ENCODE measurements around the gene ALOX5AP. TPM values are rescaled to one million over a fixed set of nuclear protein-coding genes. Genes with fewer than 3 reads are reported as not detected.

Gene ALOX5AP
- total RNA-seq, 8 experiments from 2014 or later: 0.50 to 1.6 (median 0.64) TPM; not detected in 4

GRCh38 chr13:30809787-30810186, 74.4 kb downstream of the ALOX5AP start:
- no peak overlapping the region for H3K4me3 ChIP-seq
- 67 to 100% (median 92%) methylated on average over 1 to 2 of the region's 2 CpGs; no CpG with 5 or more reads in 2 of the 10 experiments for WGBS, 10 experiments
- ATAC-seq (replicated peaks in 6 of 8): no peak
- no peak overlapping the region for H3K27ac ChIP-seq
- in situ Hi-C loops (cut with MboI; ENCODE audit: low pct_unique_long_range_greater_than_20kb in 2 of 9, low sequenced_read_pairs in 9 of 9, unreplicated experiment in 9 of 9): loop anchor here in 2 of 9 experiments (10.0 to 25.0 kb wide), 2 partner anchors 235 to 672 kb away; no protein-coding TSS in a partner anchor
- peaks cover 3 to 5% of the 10 kb centered on the region in 2 donors for H3K4me1 ChIP-seq (replicated peaks in 1 of 2)

- in situ Hi-C loops (cut with MboI; ENCODE audit: low pct_unique_long_range_greater_than_20kb in 2 of 9, low sequenced_read_pairs in 9 of 9, unreplicated experiment in 9 of 9): loop anchor here in 1 of 9 experiments (25.0 kb wide), 1 partner anchor 673 kb away; no protein-coding TSS in a partner anchor
- peaks cover 3 to 5% of the 10 kb centered on the region in 2 donors for H3K4me1 ChIP-seq (replicated peaks in 1 of 2)
- no peak overlapping the region for H3K27ac ChIP-seq
- WGBS, 10 experiments: 40 to 92% (median 90%) methylated on average over 1 to 2 of the region's 7 CpGs; no CpG with 5 or more reads in 7 of the 10 experiments
- peak in 1 of 8 experiments; percentile 34 for ATAC-seq (replicated peaks in 6 of 8)
- H3K4me3 ChIP-seq: no peak overlapping the region
Measured at GRCh38 chr13:30810261-30810701, 74.9 kb downstream of the ALOX5AP start.

GRCh38 chr13:30810801-30811200, 75.5 kb downstream of the ALOX5AP start:
- 48 to 95% (median 88%) methylated on average over 2 to 10 of the region's 11 CpGs; no CpG with 5 or more reads in 2 of the 10 experiments for WGBS, 10 experiments
- peak in 2 of 8 experiments; percentile 21 to 47 for ATAC-seq (replicated peaks in 6 of 8)
- in situ Hi-C loops (cut with MboI; ENCODE audit: low pct_unique_long_range_greater_than_20kb in 2 of 9, low sequenced_read_pairs in 9 of 9, unreplicated experiment in 9 of 9): loop anchor here in 1 of 9 experiments (25.0 kb wide), 1 partner anchor 674 kb away; no protein-coding TSS in a partner anchor
- Histone ChIP-seq H3K4me1 (replicated peaks in 1 of 2) (peaks cover 3 to 5% of the 10 kb centered on the region in 2 donors), H3K4me3 (no peak overlapping the region), H3K27ac (no peak overlapping the region)

Other genes starting within 250 kb of the ALOX5AP start
- gene USPL1, start 117.6 kb upstream of the ALOX5AP start, total RNA-seq: 10 to 100 TPM; 10.8 to 32.5 (median 25.2) TPM
- gene MEDAG, start 170.7 kb downstream of the ALOX5AP start, total RNA-seq: 1 to 10 TPM in 1 of 8 experiments, under 1 TPM in 2, not detected in 5; 0.14 to 6.8 (median 0.19) TPM
- gene TEX26, start 197.1 kb downstream of the ALOX5AP start, total RNA-seq: 1 to 10 TPM in 2 of 8 experiments, under 1 TPM in 2, not detected in 4; 0.23 to 3.6 (median 1.6) TPM